Panc1 (cell line): ENCODE measurements around the gene ELAVL1. TPM values are rescaled to one million over a fixed set of nuclear protein-coding genes. Genes with fewer than 3 reads are reported as not detected.

Source experiments
- ATAC-seq: fragments of 200-7000 bp; cut with Tn5 transposase; 2 replicates; pipeline ENCODE4 v1.9.1; 2020; ENCODE audit warnings: mild to moderate bottlenecking, moderate library complexity
- BruUV-seq: library from RNA; stranded (reverse); fragments of 400-500 nt; replicated peaks from 2 replicates; lab custom pipeline; 2021; lab: Mats Ljungman, UMichigan
- CTCF ChIA-PET: fragments of 300-600 bp; sonication (Branson Sonifier 250); formaldehyde crosslinking; loops from one replicate; lab custom pipeline; 2022; ENCODE audit warnings: antibody characterized with exemption; lab: Charles Lee
- POLR2A ChIA-PET: fragments of 300-600 bp; sonication (Branson Sonifier 250); formaldehyde crosslinking; loops from one replicate; lab custom pipeline; 2022; ENCODE audit warnings: antibody characterized with exemption; lab: Charles Lee
- DNase-seq: peaks from one replicate; pipeline ENCODE4 v3.0.0-alpha.2; 2010; ENCODE audit warnings: low read depth, low spot score
- H3K27ac ChIP-seq: 2 replicates; pipeline ENCODE4 v1.5.1; 2011; ENCODE audit warnings: mild to moderate bottlenecking, low read length, inconsistent platforms
- H3K27me3 ChIP-seq: fragments of 200-500 bp; sonication (Bioruptor generic); 2 replicates; pipeline ENCODE4 v1.6.0; 2014; ENCODE audit warnings: low read length, inconsistent platforms; ENCODE audit not compliant: control insufficient read depth, insufficient read depth
- H3K36me3 ChIP-seq: fragments of 200-500 bp; sonication (Bioruptor generic); 2 replicates; pipeline ENCODE4 v1.5.1; 2014; ENCODE audit warnings: inconsistent platforms, mild to moderate bottlenecking, low read length, moderate library complexity; ENCODE audit not compliant: control insufficient read depth, insufficient read depth
- H3K4me1 ChIP-seq: 2 replicates; pipeline ENCODE4 v1.5.1; 2011; ENCODE audit warnings: inconsistent platforms, mild to moderate bottlenecking, low read length, moderate library complexity; ENCODE audit not compliant: control insufficient read depth, insufficient read depth
- H3K4me3 ChIP-seq, 2 experiments: 2 replicates each; pipeline ENCODE4 v1.5.1; 2011 to 2012; ENCODE audit warnings: low read depth in 2 of 2, low read length in 2 of 2, mild to moderate bottlenecking in 2 of 2, inconsistent platforms in 1 of 2, moderate library complexity in 1 of 2
- H3K9me3 ChIP-seq: fragments of 200-500 bp; sonication (Bioruptor generic); 2 replicates; pipeline ENCODE4 v1.5.1; 2014; ENCODE audit warnings: low read depth, mild to moderate bottlenecking, inconsistent platforms, low read length, moderate library complexity; ENCODE audit not compliant: control insufficient read depth, insufficient read depth
- CTCF ChIP-seq: fragments of 450-650 bp; IDR thresholded peaks from 2 replicates; pipeline ENCODE4 v1.5.1; 2017; ENCODE audit warnings: mild to moderate bottlenecking
- POLR2AphosphoS5 ChIP-seq: IDR thresholded peaks from 2 replicates; pipeline ENCODE4 v1.6.1; 2012; ENCODE audit warnings: mild to moderate bottlenecking, low read depth, low read length, moderate library complexity
- REST ChIP-seq, 2 experiments: IDR thresholded peaks; 2 replicates each; pipeline ENCODE4 v1.6.1; 2011 to 2012; ENCODE audit warnings: low read depth in 2 of 2, control low read depth in 1 of 2, low read length in 1 of 2, mild to moderate bottlenecking in 1 of 2, moderate library complexity in 1 of 2; ENCODE audit not compliant: insufficient read depth in 1 of 2
- SIN3A ChIP-seq: IDR thresholded peaks from 2 replicates; pipeline ENCODE4 v1.6.1; 2012; ENCODE audit warnings: low read depth, mild to moderate bottlenecking, low read length, moderate library complexity, borderline replicate concordance; ENCODE audit not compliant: insufficient read depth
- TCF7L2 ChIP-seq: IDR thresholded peaks from 2 replicates; pipeline ENCODE4 v1.6.1; 2011; ENCODE audit warnings: mild to moderate bottlenecking, low read depth, low read length, inconsistent platforms
- in situ Hi-C: cut with HindIII; loops from 2 replicates; pipeline ENCODE4 v1.10.0; 2016; ENCODE audit warnings: low sequenced_read_pairs, low pct_unique_long_range_greater_than_20kb
- intact Hi-C: fragments of 100-400 bp; cut with micrococcal nuclease; formaldehyde crosslinking; loops from one replicate; pipeline ENCODE4 v1.10.0; 2022; ENCODE audit not compliant: unreplicated experiment
- total RNA-seq: library from RNA; stranded (reverse); gene quantifications from one replicate; pipeline ENCODE4 v1.2.1, GENCODE V29; 2021; ENCODE audit not compliant: unreplicated experiment

The ELAVL1 gene
- total RNA-seq, 1 experiment from 2014 or later = 123 TPM

- Histone ChIP-seq H3K9me3 (no peaks in the 10 kb centered on the region), H3K27ac (peak overlapping the region; percentile 81; the same call in 1 of the 2 replicates), H3K36me3 (no peaks in the 10 kb centered on the region; the same call in none of the 2 replicates), H3K4me1 (peaks cover 30% of the 10 kb centered on the region), H3K4me3 (no peak overlapping the region), H3K27me3 (no peaks in the 10 kb centered on the region)
- TF ChIP-seq POLR2AphosphoS5 (no peak), TCF7L2 (no peak), REST (IDR thresholded peaks at IDR 0.05; ENCODE audit: insufficient read depth in 1 of 2, low read depth in 2 of 2, low read length in 1 of 2) (no peak), SIN3A (no peak), CTCF (no peak)
- ATAC-seq = no peak
- POLR2A ChIA-PET = no interaction called here
- in situ Hi-C loops (no loop called here), intact Hi-C loops (no loop called here)
- no TSS peak for BruUV-seq
- CTCF ChIA-PET = no interaction called here
- no peak for DNase-seq
Observed at GRCh38 chr19:8001651-8001994, 3.8 kb downstream of the ELAVL1 start.

- no TSS peak for BruUV-seq
- DNase-seq = no peak
- in situ Hi-C loops = no loop called here
- intact Hi-C loops = no loop called here
- Histone ChIP-seq H3K27ac (no peak overlapping the region), H3K4me1 (peaks cover 30% of the 10 kb centered on the region), H3K4me3 (no peak overlapping the region), H3K36me3 (no peaks in the 10 kb centered on the region; the same call in none of the 2 replicates), H3K27me3 (no peaks in the 10 kb centered on the region), H3K9me3 (no peaks in the 10 kb centered on the region)
- no peak for ATAC-seq
- ChIA-PET POLR2A (no interaction called here), CTCF (interaction anchor here (0.5 kb wide), 1 partner anchor 16 kb away, joined by 4 read pairs; no protein-coding TSS in a partner anchor)
- TF ChIP-seq REST (IDR thresholded peaks at IDR 0.05; ENCODE audit: insufficient read depth in 1 of 2, low read depth in 2 of 2, low read length in 1 of 2) (no peak), CTCF (no peak), POLR2AphosphoS5 (no peak), SIN3A (no peak), TCF7L2 (no peak)
Observed at GRCh38 chr19:8000298-8001038, 5.0 kb downstream of the ELAVL1 start.
